H1 (cell line): ENCODE measurements around the gene MCM8. TPM values are rescaled to one million over a fixed set of nuclear protein-coding genes. Genes with fewer than 3 reads are reported as not detected.

Experiments used
- EZH2 ChIP-seq: fragments of 200-600 bp; sonication (generic); IDR thresholded peaks from 2 replicates; pipeline ENCODE4 v1.7.1; 2012; ENCODE audit warnings: low read depth, mild to moderate bottlenecking, moderate library complexity, low read length, inconsistent platforms; ENCODE audit not compliant: severe bottlenecking
- HDAC6 ChIP-seq: IDR thresholded peaks from one replicate; pipeline ENCODE4 v1.7.1; 2012; ENCODE audit warnings: low read depth, mild to moderate bottlenecking, inconsistent platforms, low read length, moderate library complexity
- RBBP5 ChIP-seq: IDR thresholded peaks from 2 replicates; pipeline ENCODE4 v1.7.1; 2012; ENCODE audit warnings: low read depth, mild to moderate bottlenecking, inconsistent platforms, low read length, moderate library complexity, borderline replicate concordance
- SUZ12 ChIP-seq: fragments of 200-600 bp; sonication (generic); IDR thresholded peaks from 2 replicates; pipeline ENCODE4 v1.6.1; 2012; ENCODE audit warnings: mild to moderate bottlenecking, inconsistent platforms, low read length, moderate library complexity, mixed read lengths
- TAF1 ChIP-seq: IDR thresholded peaks from 2 replicates; pipeline ENCODE4 v1.6.1; 2011; ENCODE audit warnings: mild to moderate bottlenecking, low read depth, low read length
- USF2 ChIP-seq: IDR thresholded peaks from 2 replicates; pipeline ENCODE4 v1.6.1; 2011; ENCODE audit warnings: low read length, improper control_type of control experiment
- polyA plus RNA-seq, 7 experiments: library from polyadenylated mRNA; depleted of rRNA in 3 of 7; stranded (reverse) in 5 of 7; unstranded in 2 of 7; fragments of >200 nt in 5 of 7; fragments of 200-250 nt in 2 of 7; gene quantifications; 1 replicate in 5 of 7; 2 replicates in 1 of 7; 4 replicates in 1 of 7; pipeline versions ENCODE4 v1.2.1 to v1.2.3, GENCODE V29; 2011 to 2013; ENCODE audit warnings: missing spikeins in 2 of 7, mixed read lengths in 2 of 7
- total RNA-seq: library from RNA; stranded (reverse); fragmentation: NEBNext Ultra II Directional; extraction: Animal tissue kit (Norgen Biotek cat#: 25700); gene quantifications from 2 replicates; pipeline ENCODE4 v1.2.1, GENCODE V29; 2021

MCM8 gene
- total and polyA plus RNA-seq, 2 of the 8 experiments (the other 6 are each of a cell fraction or from before 2014, with no cell fraction given): 7.1 to 31.9 TPM

- TF ChIP-seq RBBP5 (no peak), TAF1 (no peak), USF2 (no peak), HDAC6 (no peak), EZH2 (no peak), SUZ12 (no peak)
Measured at GRCh38 chr20:5919626-5920544, 30.6 kb upstream of the MCM8 start (continued).
